Measurements from ENCODE around the gene MLPH.

MLPH gene

GRCh38 chr2:237445611-237446337 lies 41.3 kb upstream of the MLPH start:
- no peak for DNase-seq (ENCODE audit: low read depth)
- no peak for TF ChIP-seq CTCF (conservative IDR thresholded peaks at IDR 0.05; ENCODE audit: low read length)
- no peak overlapping the region for H3K4me3 ChIP-seq (ENCODE audit: low read length)

GRCh38 chr2:237446338-237446665 lies 40.7 kb upstream of the MLPH start:
- no peak overlapping the region for H3K4me3 ChIP-seq (ENCODE audit: low read length)
- peak; percentile 70 for DNase-seq (ENCODE audit: low read depth)
- TF ChIP-seq CTCF (conservative IDR thresholded peaks at IDR 0.05; ENCODE audit: low read length), result no peak

GRCh38 chr2:237447496-237447895 lies 39.6 kb upstream of the MLPH start:
- no peak for TF ChIP-seq CTCF (conservative IDR thresholded peaks at IDR 0.05; ENCODE audit: low read length)
- no peak for DNase-seq (ENCODE audit: low read depth)
- H3K4me3 ChIP-seq (ENCODE audit: low read length), result no peak overlapping the region

GRCh38 chr2:237448171-237448570 lies 38.9 kb upstream of the MLPH start:
- DNase-seq (ENCODE audit: low read depth), result no peak
- TF ChIP-seq CTCF (conservative IDR thresholded peaks at IDR 0.05; ENCODE audit: low read length), result no peak

GRCh38 chr2:237448626-237449025 lies 38.4 kb upstream of the MLPH start:
- TF ChIP-seq CTCF (conservative IDR thresholded peaks at IDR 0.05; ENCODE audit: low read length), result no peak
- no peak for DNase-seq (ENCODE audit: low read depth)
- H3K4me3 ChIP-seq (ENCODE audit: low read length), result no peak overlapping the region

More at GRCh38 chr2:237448171-237448570, 38.9 kb upstream of the MLPH start:
- H3K4me3 ChIP-seq (ENCODE audit: low read length), result no peak overlapping the region

- H3K4me3 ChIP-seq (ENCODE audit: low read length), result no peak overlapping the region
- DNase-seq (ENCODE audit: low read depth), result peak; percentile 37
- no peak for TF ChIP-seq CTCF (conservative IDR thresholded peaks at IDR 0.05; ENCODE audit: low read length)
Measured at GRCh38 chr2:237449193-237449881, 37.7 kb upstream of the MLPH start.

GRCh38 chr2:237450108-237450507 lies 36.9 kb upstream of the MLPH start:
- DNase-seq (ENCODE audit: low read depth), result no peak
- TF ChIP-seq CTCF (conservative IDR thresholded peaks at IDR 0.05; ENCODE audit: low read length), result no peak
- no peak overlapping the region for H3K4me3 ChIP-seq (ENCODE audit: low read length)
